ENCODE data around the gene NHLRC1. TPM values are rescaled to one million over a fixed set of nuclear protein-coding genes. Genes with fewer than 3 reads are reported as not detected.

The NHLRC1 gene
- total and polyA plus RNA-seq, 2 of the 13 experiments (the other 11 are each of a cell fraction or from before 2014, with no cell fraction given): 0.04 to 0.11 TPM

GRCh38 chr6:18101271-18101670, 21.2 kb downstream of the NHLRC1 start (continued):
- TF ChIP-seq KDM3A (CRISPR knock-in tag; IDR thresholded peaks at IDR 0.05; ENCODE audit: low read depth) (no peak), HOXA5 (CRISPR knock-in tag; IDR thresholded peaks at IDR 0.05) (no peak)

GRCh38 chr6:18100296-18100695, 22.2 kb downstream of the NHLRC1 start:
- no peaks in the 10 kb centered on the region for H3K4me1 ChIP-seq (ENCODE audit: insufficient read depth, low read length)
- TF ChIP-seq ZNF605 (CRISPR knock-in tag; IDR thresholded peaks at IDR 0.05): no peak
- TF ChIP-seq RBAK (CRISPR knock-in tag; IDR thresholded peaks at IDR 0.05): peak; percentile 64; the same call in 1 of the 2 replicates
- no peak overlapping the region for H3K4me2 ChIP-seq (ENCODE audit: low read depth, low read length)
- no peak for DNase-seq (ENCODE audit: low spot score)
- ChIA-PET POLR2A (no interaction called here), CTCF (ENCODE audit: low intra/inter-chr PET ratio, low total read pairs) (no interaction called here)
- no peak overlapping the region for H3K9ac ChIP-seq (ENCODE audit: insufficient read depth, low read depth, low read length)
- FAIRE-seq: no peak
- in situ Hi-C loops (cut with HindIII; ENCODE audit: extremely low pct_ligation_motif_present, low pct_unique_long_range_greater_than_20kb): no loop called here
- 38% methylated on average over 3 of the region's 3 CpGs for WGBS (ENCODE audit: low lambda C conversion rate)
- intact Hi-C loops (cut with micrococcal nuclease; ENCODE audit: unreplicated experiment): no loop called here
- H3K27ac ChIP-seq (ENCODE audit: extremely low read length, insufficient read depth, low read length): no peak overlapping the region
- no peaks in the 10 kb centered on the region for H3K9me3 ChIP-seq (ENCODE audit: low read length)
- no peaks in the 10 kb centered on the region for H3K79me2 ChIP-seq (ENCODE audit: insufficient read depth, low read length)
- no peaks in the 10 kb centered on the region; a peak in 1 of 5 replicates for H3K27me3 ChIP-seq (ENCODE audit: control insufficient read depth in 1 of 2, insufficient read depth in 2 of 2, low read length in 2 of 2)
- BruUV-seq (replicated peaks): no TSS peak
- H2AFZ ChIP-seq (ENCODE audit: low read length): no peak overlapping the region
- no peak overlapping the region for H3K4me3 ChIP-seq (replicated peaks in 1 of 3; ENCODE audit: insufficient read depth in 1 of 3, low read depth in 2 of 3, low read length in 3 of 3)
- H3K36me3 ChIP-seq (replicated peaks in 1 of 2; ENCODE audit: control insufficient read depth in 1 of 2, insufficient read depth in 2 of 2, low read length in 2 of 2): no peaks in the 10 kb centered on the region
- H4K20me1 ChIP-seq (ENCODE audit: insufficient read depth, low read length): no peaks in the 10 kb centered on the region
- peak; percentile 29; the same call in 1 of the 3 replicates for ATAC-seq

- Histone ChIP-seq H3K9ac (ENCODE audit: insufficient read depth, low read depth, low read length) (no peak overlapping the region), H3K4me2 (ENCODE audit: low read depth, low read length) (no peak overlapping the region), H3K4me3 (replicated peaks in 1 of 3; ENCODE audit: insufficient read depth in 1 of 3, low read depth in 2 of 3, low read length in 3 of 3) (no peak overlapping the region), H3K79me2 (ENCODE audit: insufficient read depth, low read length) (no peaks in the 10 kb centered on the region), H3K27ac (ENCODE audit: extremely low read length, insufficient read depth, low read length) (no peak overlapping the region), H4K20me1 (ENCODE audit: insufficient read depth, low read length) (no peaks in the 10 kb centered on the region), H3K27me3 (ENCODE audit: control insufficient read depth in 1 of 2, insufficient read depth in 2 of 2, low read length in 2 of 2) (no peaks in the 10 kb centered on the region; a peak in 1 of 5 replicates), H3K36me3 (replicated peaks in 1 of 2; ENCODE audit: control insufficient read depth in 1 of 2, insufficient read depth in 2 of 2, low read length in 2 of 2) (no peaks in the 10 kb centered on the region), H3K4me1 (ENCODE audit: insufficient read depth, low read length) (no peaks in the 10 kb centered on the region), H3K9me3 (ENCODE audit: low read length) (no peaks in the 10 kb centered on the region), H2AFZ (ENCODE audit: low read length) (no peak overlapping the region)
- TF ChIP-seq ATF1 (CRISPR knock-in tag; IDR thresholded peaks at IDR 0.05) (no peak), ZNF629 (CRISPR knock-in tag; conservative IDR thresholded peaks at IDR 0.05) (no peak), PLSCR1 (CRISPR knock-in tag; IDR thresholded peaks at IDR 0.05; ENCODE audit: borderline replicate concordance) (no peak), TEAD2 (CRISPR knock-in tag; IDR thresholded peaks at IDR 0.05) (no peak), ZFP1 (CRISPR knock-in tag; IDR thresholded peaks at IDR 0.05) (no peak), SMAD1 (CRISPR knock-in tag; IDR thresholded peaks at IDR 0.05; ENCODE audit: borderline replicate concordance, low read depth) (no peak), ZNF512 (CRISPR knock-in tag; IDR thresholded peaks at IDR 0.05) (no peak), ZNF253 (CRISPR knock-in tag; IDR thresholded peaks at IDR 0.05; ENCODE audit: borderline replicate concordance) (no peak), TOE1 (CRISPR knock-in tag; IDR thresholded peaks at IDR 0.05) (no peak), ZNF660 (CRISPR knock-in tag; IDR thresholded peaks at IDR 0.05; ENCODE audit: borderline replicate concordance, low read depth) (no peak), HES4 (CRISPR knock-in tag; IDR thresholded peaks at IDR 0.05; ENCODE audit: borderline replicate concordance) (no peak), MIER3 (CRISPR knock-in tag; IDR thresholded peaks at IDR 0.05; ENCODE audit: borderline replicate concordance) (no peak)
- ATAC-seq (no peak), DNase-seq (ENCODE audit: low spot score) (no peak), FAIRE-seq (no peak)
- in situ Hi-C loops (cut with HindIII; ENCODE audit: extremely low pct_ligation_motif_present, low pct_unique_long_range_greater_than_20kb): no loop called here
- intact Hi-C loops (cut with micrococcal nuclease; ENCODE audit: unreplicated experiment): no loop called here
- ChIA-PET CTCF (ENCODE audit: low intra/inter-chr PET ratio, low total read pairs) (no interaction called here), POLR2A (no interaction called here)
- WGBS (ENCODE audit: low lambda C conversion rate): 73% methylated on average over 2 of the region's 2 CpGs
- BruUV-seq (replicated peaks): no TSS peak
Measured at GRCh38 chr6:18099511-18099910, 23.0 kb downstream of the NHLRC1 start.
